A549 treated with DMSO at 1 μM for 4 hours (cell line): Measurements from ENCODE around the gene AP3S1. TPM values are rescaled to one million over a fixed set of nuclear protein-coding genes. Genes with fewer than 3 reads are reported as not detected.

Experiments used
- total RNA-seq: library from RNA; stranded (reverse); fragments of 200-300 nt; extraction: Qiagen RNA extraction; gene quantifications from 5 replicates; pipeline ENCODE4 v1.2.3, GENCODE V29; 2022; ENCODE audit warnings: low read depth

The AP3S1 gene
- 53.2 to 85.5 TPM (median 77.4 TPM) in 5 replicates for total RNA-seq

DNA sequence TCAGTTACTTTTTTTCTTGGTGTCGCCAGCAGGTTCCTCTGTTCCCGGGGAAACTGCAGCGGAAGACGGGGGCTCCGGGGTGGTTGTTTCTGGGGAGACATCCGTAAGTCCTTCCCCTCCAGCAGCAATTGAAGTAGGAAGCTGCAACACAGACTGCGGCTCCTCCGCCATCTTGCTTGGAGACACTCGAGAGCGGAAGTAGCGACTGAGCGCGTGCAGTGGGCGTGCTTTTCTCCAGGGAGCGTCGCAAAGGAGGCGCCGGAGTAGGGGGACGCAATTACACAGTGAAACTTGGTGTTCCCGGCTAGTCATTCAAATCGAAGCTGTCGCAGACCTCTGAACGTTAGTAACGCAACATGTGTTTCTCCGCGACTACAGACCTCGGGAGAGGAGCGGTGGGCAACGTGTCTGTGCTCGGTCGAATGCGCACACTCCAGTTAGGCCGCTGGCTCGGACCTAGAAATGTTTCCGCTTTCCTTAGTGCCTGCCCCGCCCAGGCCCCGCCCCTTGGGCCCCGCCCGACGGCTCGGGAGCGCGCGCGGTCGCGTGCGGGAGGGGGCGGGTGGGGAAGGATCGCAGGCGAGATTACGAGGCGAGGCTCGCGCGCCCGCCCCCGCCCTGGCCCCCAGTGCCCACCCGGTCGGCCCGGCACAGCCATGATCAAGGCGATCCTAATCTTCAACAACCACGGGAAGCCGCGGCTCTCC lies at the start of gene AP3S1, which contains the start of gene ATG12:
Gene AP3S1, plus strand, starts transcription at position 554 of the 707 bp plus-strand sequence. Its CDS starts 103 bp downstream, at position 657.
Gene ATG12, minus strand, starts transcription at position 184 of the 707 bp plus-strand sequence. Its CDS starts 13 bp downstream, at position 171.

DNA sequence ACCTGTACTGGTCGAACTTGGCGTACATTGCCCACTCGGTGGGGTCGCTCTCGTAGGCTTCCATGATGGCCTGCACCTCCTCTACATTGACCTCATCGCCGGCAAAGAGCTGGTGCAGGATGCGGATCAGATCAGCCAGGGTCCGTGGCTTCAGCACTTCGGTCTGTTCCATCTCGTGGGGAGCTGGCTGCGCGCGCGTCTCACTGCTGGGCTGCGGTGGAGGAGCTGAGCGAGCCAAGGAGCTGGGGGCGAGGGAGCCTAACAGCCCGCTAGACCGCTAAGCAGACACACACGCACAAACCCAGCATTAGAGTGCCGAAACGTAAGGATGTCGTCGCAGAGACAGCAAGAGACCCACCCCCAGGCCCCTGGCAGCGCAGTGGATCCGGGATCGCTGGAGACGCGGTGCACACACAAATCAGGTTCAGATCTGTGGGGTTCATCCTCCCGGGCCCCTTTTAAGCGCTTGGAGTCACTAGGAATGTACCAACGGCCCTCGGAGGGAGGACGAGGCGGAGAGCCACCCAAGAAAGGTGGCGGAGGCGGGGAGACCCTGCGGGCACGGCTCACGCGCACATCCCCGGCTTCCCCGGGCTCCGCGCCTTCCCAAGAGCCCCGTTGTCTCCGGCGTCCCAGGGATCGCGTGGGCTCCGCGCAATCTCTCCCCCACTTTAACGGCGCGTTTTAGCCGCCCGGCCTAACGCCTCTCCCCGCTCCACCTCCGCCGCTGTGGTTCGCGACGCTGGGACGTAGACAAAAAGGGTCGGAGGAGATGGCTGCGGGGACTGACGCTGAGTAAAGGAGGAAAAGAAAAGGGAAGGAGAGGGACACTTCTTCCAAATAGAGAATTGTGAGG lies 25.3 kb upstream of the AP3S1 start, which contains the start of gene CDO1:
Gene CDO1, minus strand, starts transcription at position 434 of the 856 bp plus-strand sequence. Its CDS starts 262 bp downstream, at position 172.

DNA sequence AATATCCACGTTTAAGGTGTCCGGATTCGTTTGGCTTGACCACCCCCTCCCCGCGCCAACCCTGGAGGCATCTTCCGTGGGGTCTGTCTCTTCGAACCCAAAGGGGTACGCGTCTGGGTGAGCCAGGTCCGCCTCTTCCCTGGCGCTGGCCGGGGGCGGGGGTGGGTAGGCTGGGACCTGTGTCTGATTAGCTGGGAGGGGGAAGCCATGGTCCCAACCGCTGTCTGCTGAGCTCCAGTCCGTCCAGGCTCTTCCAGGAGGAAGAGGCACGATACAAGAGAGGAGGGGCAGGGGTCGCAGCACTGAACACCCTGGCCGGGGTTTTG lies 120.5 kb downstream of the AP3S1 start, which contains the start of gene LVRN:
Gene LVRN, plus strand, starts transcription at position 237 of the 326 bp plus-strand sequence. CDS start 143 bp downstream, outside the sequence.

Other genes with a start within 250 kb of the AP3S1 start
- gene TICAM2, start 239.5 kb upstream of the AP3S1 start, total RNA-seq: 0.84 to 1.4 TPM (median 1.0 TPM) in 5 replicates
- 51.8 to 68.6 TPM (median 56.5 TPM) in 5 replicates for gene TMED7, start 215.9 kb upstream of the AP3S1 start, total RNA-seq
- not detected in 5 replicates for gene CDO1, start 25.3 kb upstream of the AP3S1 start, total RNA-seq
- gene ATG12, start 370 bp upstream of the AP3S1 start, total RNA-seq: 46.8 to 59.0 TPM (median 53.1 TPM) in 5 replicates
- gene LVRN, start 120.5 kb downstream of the AP3S1 start, total RNA-seq: 0.07 to 0.19 TPM (median 0.17 TPM) in 5 replicates
- 0.09 to 0.54 TPM (median 0.29 TPM) in 4 of 5 replicates, not detected in the other for gene ARL14EPL, start 190.5 kb downstream of the AP3S1 start, total RNA-seq
- 36.4 to 42.6 TPM (median 38.9 TPM) in 5 replicates for gene COMMD10, start 243.1 kb downstream of the AP3S1 start, total RNA-seq